ENCODE data around the gene KRT8. TPM values are rescaled to one million over a fixed set of nuclear protein-coding genes. Genes with fewer than 3 reads are reported as not detected.
A peak's percentile ranks its signal among the peaks of the same experiment; 100 is the strongest.
"Not testable (repeated sequence)": the region's sequence is repeated elsewhere in the genome, so short reads cannot be mapped to it uniquely, and the experiment has no call there.

The KRT8 gene
- total RNA-seq, result 11.3 to 15.7 TPM (median 13.0 TPM) in 3 replicates
- long read RNA-seq, transcript KRT8-216 (9 exons, 2,126 nt), result major isoform, 8 of 30 reads
- long read RNA-seq, partial matches to known transcripts, result 12 of 30 reads
- long read RNA-seq, other reads (novel, unspliced or antisense), result 9 of 30 reads

DNA sequence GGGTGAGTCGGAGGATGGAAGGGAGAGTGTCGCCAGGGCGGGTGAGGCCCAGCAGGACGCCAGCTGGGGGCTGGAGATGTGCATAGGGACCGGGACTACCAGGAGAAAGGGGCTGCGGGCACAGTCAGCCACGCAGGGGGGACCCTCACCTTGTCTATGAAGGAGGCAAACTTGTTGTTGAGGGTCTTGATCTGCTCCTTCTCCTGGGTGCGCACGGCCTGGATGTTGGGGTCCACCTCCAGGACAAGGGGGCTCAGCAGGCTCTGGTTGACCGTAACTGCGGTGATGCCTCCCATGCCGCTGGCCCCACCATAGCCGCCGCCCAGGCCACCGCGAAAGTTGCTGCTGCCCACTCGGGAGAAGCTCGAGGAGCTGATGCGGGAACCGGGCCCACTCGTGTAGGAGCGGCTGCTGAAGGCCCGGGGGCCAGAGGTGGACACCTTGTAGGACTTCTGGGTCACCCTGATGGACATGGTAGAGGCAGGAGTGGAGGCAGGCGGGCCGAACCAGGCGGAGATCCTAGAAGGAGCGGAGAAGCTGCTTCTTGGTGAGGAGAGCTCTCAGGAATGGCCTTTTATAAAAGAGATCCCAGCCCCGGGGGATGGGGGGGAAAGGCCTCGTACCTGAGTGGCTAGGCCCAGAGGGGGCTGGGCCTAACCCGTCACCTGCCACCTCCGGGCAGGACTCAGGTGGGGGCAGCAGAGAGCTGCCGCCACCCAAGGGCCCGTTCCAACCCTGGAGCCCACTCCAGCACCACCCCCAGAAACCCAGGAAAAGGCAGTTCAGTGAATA is at the start of gene KRT8:
Gene KRT8, minus strand, starts transcription at position 568 of the 792 bp plus-strand sequence. Its CDS starts 95 bp downstream, at position 473.
- H3K27me3 Mint-ChIP-seq (ENCODE audit: low read depth); DNase-seq (ENCODE audit: low spot score); H3K36me3 Mint-ChIP-seq (ENCODE audit: low read depth); H3K9me3 Mint-ChIP-seq (ENCODE audit: low read depth): not testable (repeated sequence)
- TF ChIP-seq CTCF (IDR thresholded peaks at IDR 0.05), result peak; percentile 11
- peak within 1 kb of the TSS; percentile 56 for H3K4me3 Mint-ChIP-seq (ENCODE audit: unreplicated experiment)
- H3K4me1 Mint-ChIP-seq (ENCODE audit: low read depth), result peaks cover 15% of the 10 kb centered on the region
- H3K27ac Mint-ChIP-seq (ENCODE audit: unreplicated experiment), result peak within 1 kb of the TSS; percentile 88

DNA sequence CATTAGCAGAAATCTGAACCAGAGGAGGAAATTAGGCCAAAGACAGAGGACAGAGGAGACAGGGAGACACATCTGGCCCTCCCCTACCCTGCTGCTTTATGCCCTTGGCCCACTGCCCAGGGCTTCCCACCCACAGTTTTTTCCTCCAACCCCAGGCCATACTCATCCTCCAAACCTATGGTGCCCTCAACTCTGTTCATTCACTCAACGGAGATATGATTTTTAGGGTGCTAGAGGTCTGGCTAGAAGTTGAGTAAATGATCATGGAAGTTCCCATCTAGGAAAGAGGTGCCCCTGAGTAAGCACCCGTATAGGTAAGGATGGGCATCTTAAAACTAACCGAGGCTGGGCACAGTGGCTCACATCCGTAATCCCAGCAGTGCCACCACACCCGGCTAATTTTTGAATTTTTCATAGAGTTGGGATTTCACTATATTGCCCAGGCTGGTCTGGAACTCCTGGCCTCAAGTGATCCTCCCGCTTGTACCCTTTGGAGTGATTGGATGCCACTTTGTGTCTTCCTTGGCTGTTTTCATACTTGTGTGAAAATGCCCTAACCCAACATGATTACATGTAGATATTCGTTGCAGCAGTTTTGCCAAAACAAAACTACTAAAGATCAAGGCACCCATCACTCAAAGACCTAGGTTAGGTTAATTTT is 48.4 kb upstream of the KRT8 start:
- no peaks in the 10 kb centered on the region for H3K9me3 Mint-ChIP-seq (ENCODE audit: low read depth)
- H3K36me3 Mint-ChIP-seq (ENCODE audit: low read depth), result peaks cover 18% of the 10 kb centered on the region
- H3K27ac Mint-ChIP-seq (ENCODE audit: unreplicated experiment), result no peak overlapping the region
- TF ChIP-seq CTCF (IDR thresholded peaks at IDR 0.05), result no peak
- peaks cover 28% of the 10 kb centered on the region for H3K4me1 Mint-ChIP-seq (ENCODE audit: low read depth)
- DNase-seq (ENCODE audit: low spot score), result no peak
- H3K4me3 Mint-ChIP-seq (ENCODE audit: unreplicated experiment), result no peak overlapping the region
- H3K27me3 Mint-ChIP-seq (ENCODE audit: low read depth), result no peaks in the 10 kb centered on the region

GRCh38 chr12:52952076-52952801 is 47.4 kb upstream of the KRT8 start:
- no peak for TF ChIP-seq CTCF (IDR thresholded peaks at IDR 0.05)
- no peaks in the 10 kb centered on the region for H3K9me3 Mint-ChIP-seq (ENCODE audit: low read depth)
- peak overlapping the region; percentile 69 for H3K27ac Mint-ChIP-seq (ENCODE audit: unreplicated experiment)

DNA sequence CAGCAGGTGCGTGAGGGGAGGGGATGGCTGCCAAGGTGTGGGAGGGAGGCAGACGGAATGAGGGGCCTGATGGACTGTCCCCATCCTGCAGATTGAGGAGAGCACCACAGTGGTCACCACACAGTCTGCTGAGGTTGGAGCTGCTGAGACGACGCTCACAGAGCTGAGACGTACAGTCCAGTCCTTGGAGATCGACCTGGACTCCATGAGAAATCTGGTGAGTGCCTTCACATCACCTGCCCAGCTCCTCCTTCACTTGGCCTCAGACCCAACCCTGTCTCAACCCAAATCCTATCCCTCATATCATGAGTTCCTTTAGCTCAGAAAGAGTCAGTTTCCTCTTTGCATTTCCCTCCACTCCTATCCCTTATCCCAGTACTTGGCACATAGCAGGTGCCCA is 46.8 kb upstream of the KRT8 start:
- Mint-ChIP-seq H3K36me3 (ENCODE audit: low read depth) (peaks cover 18% of the 10 kb centered on the region), H3K4me3 (ENCODE audit: unreplicated experiment) (peak overlapping the region; percentile 78), H3K27me3 (ENCODE audit: low read depth) (no peaks in the 10 kb centered on the region), H3K27ac (ENCODE audit: unreplicated experiment) (no peak overlapping the region), H3K9me3 (ENCODE audit: low read depth) (no peaks in the 10 kb centered on the region), H3K4me1 (ENCODE audit: low read depth) (peaks cover 41% of the 10 kb centered on the region)
- DNase-seq (ENCODE audit: low spot score), result no peak
- TF ChIP-seq CTCF (IDR thresholded peaks at IDR 0.05), result no peak

More at GRCh38 chr12:52952076-52952801, 47.4 kb upstream of the KRT8 start:
- Mint-ChIP-seq H3K36me3 (ENCODE audit: low read depth) (peaks cover 18% of the 10 kb centered on the region), H3K4me3 (ENCODE audit: unreplicated experiment) (peak overlapping the region; percentile 78), H3K4me1 (ENCODE audit: low read depth) (peaks cover 35% of the 10 kb centered on the region), H3K27me3 (ENCODE audit: low read depth) (no peaks in the 10 kb centered on the region)
- no peak for DNase-seq (ENCODE audit: low spot score)

GRCh38 chr12:52951126-52951525 is 46.2 kb upstream of the KRT8 start:
- peaks cover 46% of the 10 kb centered on the region for H3K4me1 Mint-ChIP-seq (ENCODE audit: low read depth)
- H3K27me3 Mint-ChIP-seq (ENCODE audit: low read depth), result no peaks in the 10 kb centered on the region
- H3K36me3 Mint-ChIP-seq (ENCODE audit: low read depth), result peaks cover 18% of the 10 kb centered on the region
- H3K4me3 Mint-ChIP-seq (ENCODE audit: unreplicated experiment), result peak overlapping the region; percentile 78
- TF ChIP-seq CTCF (IDR thresholded peaks at IDR 0.05), result no peak
- H3K27ac Mint-ChIP-seq (ENCODE audit: unreplicated experiment), result no peak overlapping the region
- DNase-seq (ENCODE audit: low spot score), result no peak
- no peaks in the 10 kb centered on the region for H3K9me3 Mint-ChIP-seq (ENCODE audit: low read depth)

All from chondrocyte (in vitro differentiated cells).